LNCaP clone FGC (cell line): ENCODE results near the gene DNAH11.
"Not testable (repeated sequence)": the region's sequence is repeated elsewhere in the genome, so short reads cannot be mapped to it uniquely, and the experiment has no call there.

Experiments used
- DNase-seq: peaks from one replicate; pipeline ENCODE4 v3.0.0-alpha.2; 2011; ENCODE audit warnings: low read depth
- H3K4me3 ChIP-seq: 2 replicates; pipeline ENCODE4 v1.5.1; 2011; ENCODE audit warnings: mild to moderate bottlenecking, low read depth, low read length, control low read depth
- CTCF ChIP-seq: IDR thresholded peaks from 2 replicates; pipeline ENCODE4 v1.5.1; 2012; ENCODE audit warnings: mild to moderate bottlenecking; ENCODE audit not compliant: control insufficient read depth, insufficient read depth; ENCODE audit errors: extremely low read depth

DNAH11 gene

GRCh38 chr7:21730399-21730798, 187.6 kb downstream of the DNAH11 start:
- TF ChIP-seq CTCF: no peak
- no peak overlapping the region for H3K4me3 ChIP-seq
- DNase-seq: no peak

- no peak overlapping the region for H3K4me3 ChIP-seq
- no peak for TF ChIP-seq CTCF
- DNase-seq: no peak
These were observed 189.1 kb downstream of the DNAH11 start for GRCh38 chr7:21731977-21732376.

GRCh38 chr7:21732956-21733355, 190.1 kb downstream of the DNAH11 start:
- not testable (repeated sequence) for DNase-seq, H3K4me3 ChIP-seq

- no peak overlapping the region for H3K4me3 ChIP-seq
- no peak for DNase-seq
- no peak for TF ChIP-seq CTCF
These were observed 191.0 kb downstream of the DNAH11 start for GRCh38 chr7:21733837-21734236.

- no peak overlapping the region for H3K4me3 ChIP-seq
- no peak for DNase-seq
- TF ChIP-seq CTCF: no peak
These were observed 200.7 kb downstream of the DNAH11 start for GRCh38 chr7:21743493-21743892.

- H3K4me3 ChIP-seq: no peak overlapping the region
- no peak for DNase-seq
- TF ChIP-seq CTCF: no peak
These were observed 204.1 kb downstream of the DNAH11 start for GRCh38 chr7:21746949-21747348.

- DNase-seq: no peak
- no peak for TF ChIP-seq CTCF
- H3K4me3 ChIP-seq: no peak overlapping the region
These were observed 205.0 kb downstream of the DNAH11 start for GRCh38 chr7:21747806-21748205.

- TF ChIP-seq CTCF: no peak
- DNase-seq: no peak
These were observed 206.5 kb downstream of the DNAH11 start for GRCh38 chr7:21749378-21749777.

More at GRCh38 chr7:21749378-21749777, 206.5 kb downstream of the DNAH11 start:
- H3K4me3 ChIP-seq: no peak overlapping the region
